Cardiac muscle cell (in vitro differentiated cells and primary cell): ENCODE measurements around the gene RAPGEF1. TPM values are rescaled to one million over a fixed set of nuclear protein-coding genes. Genes with fewer than 3 reads are reported as not detected.

Source experiments
- DNase-seq, 2 donors: peaks; one replicate each; pipeline versions ENCODE4 v3.0.0 to v3.0.0-alpha.2; 2010 to 2017; ENCODE audit warnings: low read depth in 1 of 2, low spot score in 1 of 2
- H3K27ac ChIP-seq: fragments of 200-600 bp; sonication (generic); 2 replicates; pipeline ENCODE4 v1.5.1; 2016
- H3K27me3 ChIP-seq: fragments of 200-600 bp; sonication (generic); 2 replicates; pipeline ENCODE4 v1.6.0; 2016; ENCODE audit warnings: control low read depth
- H3K36me3 ChIP-seq: fragments of 200-600 bp; sonication (generic); 2 replicates; pipeline ENCODE4 v1.5.1; 2016; ENCODE audit warnings: control low read depth
- H3K4me1 ChIP-seq: fragments of 200-600 bp; sonication (generic); 2 replicates; pipeline ENCODE4 v1.8.1; 2017; ENCODE audit warnings: low read depth, mild to moderate bottlenecking, mixed run types
- H3K4me3 ChIP-seq: fragments of 200-600 bp; sonication (generic); 2 replicates; pipeline ENCODE4 v1.5.1; 2016; ENCODE audit warnings: mild to moderate bottlenecking
- H3K9me3 ChIP-seq: fragments of 200-600 bp; sonication (generic); 2 replicates; pipeline ENCODE4 v1.5.1; 2017; ENCODE audit warnings: low read depth, mild to moderate bottlenecking, control low read depth
- CTCF ChIP-seq: IDR thresholded peaks from 2 replicates; pipeline ENCODE4 v1.5.1; 2012; ENCODE audit warnings: low read depth, mild to moderate bottlenecking, low read length
- polyA plus RNA-seq: library from polyadenylated mRNA; unstranded; fragments of >200 nt; fragmentation: Nextera tagmentation; extraction: Ambion mirVana; gene quantifications from 2 replicates; pipeline ENCODE4 v1.2.1, GENCODE V29; 2016
- total RNA-seq: library from RNA; depleted of rRNA; stranded (reverse); fragments of >200 nt; gene quantifications from 2 replicates; pipeline ENCODE4 v1.2.3, GENCODE V29; 2016

The RAPGEF1 gene
- total and polyA plus RNA-seq, 2 experiments from 2014 or later = 42.1 to 51.1 TPM

GRCh38 chr9:131629825-131630204 is 110.1 kb downstream of the RAPGEF1 start:
- peaks cover 8% of the 10 kb centered on the region for H3K4me1 ChIP-seq
- H3K4me3 ChIP-seq = no peak overlapping the region
- DNase-seq = no peak
- no peak for TF ChIP-seq CTCF
- H3K36me3 ChIP-seq = no peaks in the 10 kb centered on the region
- no peaks in the 10 kb centered on the region for H3K9me3 ChIP-seq
- H3K27me3 ChIP-seq = no peaks in the 10 kb centered on the region
- no peak overlapping the region for H3K27ac ChIP-seq

GRCh38 chr9:131629226-131629500 is 110.7 kb downstream of the RAPGEF1 start:
- Histone ChIP-seq H3K4me1 (peaks cover 8% of the 10 kb centered on the region), H3K4me3 (no peak overlapping the region), H3K9me3 (no peaks in the 10 kb centered on the region), H3K27ac (no peak overlapping the region), H3K36me3 (no peaks in the 10 kb centered on the region), H3K27me3 (no peaks in the 10 kb centered on the region)
- no peak for DNase-seq
- TF ChIP-seq CTCF = no peak

- H3K27ac ChIP-seq = no peak overlapping the region
- peaks cover 8% of the 10 kb centered on the region for H3K4me1 ChIP-seq
Measured at GRCh38 chr9:131628459-131629225, 111.2 kb downstream of the RAPGEF1 start.

GRCh38 chr9:131627648-131628458 is 112.0 kb downstream of the RAPGEF1 start:
- H3K27ac ChIP-seq = no peak overlapping the region
- H3K4me3 ChIP-seq = no peak overlapping the region
- H3K4me1 ChIP-seq = peaks cover 8% of the 10 kb centered on the region
- peak in 1 of 2 donors; percentile 88 for DNase-seq
- TF ChIP-seq CTCF = no peak
- no peaks in the 10 kb centered on the region for H3K27me3 ChIP-seq
- H3K9me3 ChIP-seq = no peaks in the 10 kb centered on the region
- no peaks in the 10 kb centered on the region for H3K36me3 ChIP-seq

More at GRCh38 chr9:131628459-131629225, 111.2 kb downstream of the RAPGEF1 start:
- Histone ChIP-seq H3K9me3 (no peaks in the 10 kb centered on the region), H3K27me3 (no peaks in the 10 kb centered on the region), H3K4me3 (no peak overlapping the region), H3K36me3 (no peaks in the 10 kb centered on the region)
- no peak for DNase-seq
- no peak for TF ChIP-seq CTCF

- Histone ChIP-seq H3K27me3 (no peaks in the 10 kb centered on the region), H3K36me3 (no peaks in the 10 kb centered on the region), H3K27ac (no peak overlapping the region), H3K4me3 (no peak overlapping the region), H3K4me1 (peaks cover 8% of the 10 kb centered on the region), H3K9me3 (no peaks in the 10 kb centered on the region)
- DNase-seq = no peak
- TF ChIP-seq CTCF = no peak
Measured at GRCh38 chr9:131627326-131627647, 112.6 kb downstream of the RAPGEF1 start.
